Esophagus muscularis mucosa (tissue), 3 donors: ENCODE results near the gene TAAR6.

Source experiments
- CTCF ChIP-seq, 3 experiments: fragments of 200-600 bp in 2 of 3; fragments of 450-650 bp in 1 of 3; sonication (generic) in 2 of 3; IDR thresholded peaks; one replicate each; pipeline ENCODE4 v1.5.1; 2017 to 2019; ENCODE audit warnings: antibody characterized with exemption in 3 of 3, mild to moderate bottlenecking in 2 of 3, moderate library complexity in 1 of 3
- POLR2A ChIP-seq: fragments of 450-650 bp; IDR thresholded peaks from one replicate; pipeline ENCODE4 v1.6.1; 2017; ENCODE audit warnings: antibody characterized with exemption, moderate library complexity, mild to moderate bottlenecking, low read depth

GRCh38 chr6:132604635-132605152 lies 34.6 kb downstream of the TAAR6 start:
- TF ChIP-seq POLR2A (no peak), CTCF (IDR thresholded peaks at IDR 0.05) (no peak)
